ENCODE data around the gene SHQ1. TPM values are rescaled to one million over a fixed set of nuclear protein-coding genes. Genes with fewer than 3 reads are reported as not detected.

Gene SHQ1
- total RNA-seq, 1 donor from 2014 or later, result 18.8 TPM

DNA sequence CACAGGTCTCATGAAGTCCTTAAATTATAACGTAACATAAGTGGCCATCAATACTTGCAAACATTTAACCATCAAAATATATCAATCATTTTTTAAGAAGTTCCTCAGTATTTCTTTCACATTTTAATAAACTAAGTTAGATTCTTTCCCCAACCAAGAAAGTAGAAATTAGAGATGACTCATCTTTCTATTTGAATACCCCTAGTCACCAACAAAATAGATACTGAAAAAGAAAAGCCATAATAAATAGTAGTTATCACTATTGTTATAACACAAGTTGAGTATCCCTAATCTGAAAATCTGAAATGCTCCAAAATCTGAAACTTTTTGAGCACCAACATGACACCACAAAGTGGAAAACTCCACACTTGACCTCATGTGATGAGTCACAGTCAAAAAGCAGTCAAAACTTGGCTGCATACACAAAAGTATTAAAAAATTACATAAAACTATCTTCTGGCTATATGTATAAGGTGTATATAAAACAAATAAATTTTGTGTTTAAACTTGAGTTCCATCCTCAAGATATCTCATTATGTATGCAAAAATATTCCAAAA is 3.7 kb downstream of the SHQ1 start:
- TF ChIP-seq CTCF (IDR thresholded peaks at IDR 0.05; ENCODE audit: borderline replicate concordance), result no peak
- H3K4me1 ChIP-seq, result peaks cover 43% of the 10 kb centered on the region
- intact Hi-C loops (cut with micrococcal nuclease), result no loop called here
- no peak overlapping the region for H3K4me3 ChIP-seq
- H3K27ac ChIP-seq (replicated peaks), result no peak overlapping the region
- no peaks in the 10 kb centered on the region for H3K27me3 ChIP-seq (ENCODE audit: low read depth)
- DNase-seq, result no peak
- no peaks in the 10 kb centered on the region for H3K9me3 ChIP-seq (replicated peaks)
- peaks cover 32% of the 10 kb centered on the region for H3K36me3 ChIP-seq

GRCh38 chr3:72839057-72839456 is 9.2 kb downstream of the SHQ1 start:
- no peak for DNase-seq
- no peak overlapping the region for H3K27ac ChIP-seq (replicated peaks)
- H3K4me3 ChIP-seq, result no peak overlapping the region
- no peaks in the 10 kb centered on the region for H3K9me3 ChIP-seq (replicated peaks)
- TF ChIP-seq CTCF (IDR thresholded peaks at IDR 0.05; ENCODE audit: borderline replicate concordance), result no peak
- H3K4me1 ChIP-seq, result peaks cover 12% of the 10 kb centered on the region
- intact Hi-C loops (cut with micrococcal nuclease), result no loop called here
- H3K27me3 ChIP-seq (ENCODE audit: low read depth), result no peaks in the 10 kb centered on the region
- H3K36me3 ChIP-seq, result peaks cover 54% of the 10 kb centered on the region

- Histone ChIP-seq H3K4me3 (no peak overlapping the region), H3K27me3 (ENCODE audit: low read depth) (no peaks in the 10 kb centered on the region), H3K36me3 (peaks cover 47% of the 10 kb centered on the region), H3K4me1 (peaks cover 12% of the 10 kb centered on the region), H3K27ac (replicated peaks) (peak overlapping the region; percentile 26), H3K9me3 (replicated peaks) (no peaks in the 10 kb centered on the region)
- intact Hi-C loops (cut with micrococcal nuclease), result no loop called here
- DNase-seq, result peak; percentile 80
- peak; percentile 40 for TF ChIP-seq CTCF (IDR thresholded peaks at IDR 0.05; ENCODE audit: borderline replicate concordance)
Observed at GRCh38 chr3:72836923-72837322, 11.3 kb downstream of the SHQ1 start.

DNA sequence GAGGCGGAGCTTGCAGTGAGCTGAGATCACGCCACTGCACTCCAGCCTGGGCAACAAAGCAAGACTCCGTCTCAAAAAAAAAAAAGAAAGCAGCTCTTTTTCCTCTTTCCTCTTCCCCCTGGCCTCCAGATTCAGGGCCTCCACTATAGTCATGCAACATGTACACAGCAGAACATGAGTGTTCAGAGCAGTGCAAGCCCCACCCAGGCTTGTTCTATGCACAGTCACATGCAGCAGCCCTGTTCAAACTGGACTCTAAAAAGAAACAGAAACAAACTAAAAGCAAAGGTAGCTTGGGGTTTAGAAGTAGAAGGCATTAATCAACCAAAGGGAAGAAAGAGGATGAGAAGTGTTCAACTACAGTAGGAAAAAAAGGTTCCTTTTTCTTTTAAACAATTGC is 11.8 kb downstream of the SHQ1 start:
- peak overlapping the region; percentile 26 for H3K27ac ChIP-seq (replicated peaks)
- intact Hi-C loops (cut with micrococcal nuclease), result no loop called here
- H3K4me1 ChIP-seq, result peaks cover 12% of the 10 kb centered on the region
- DNase-seq, result no peak
- peaks cover 47% of the 10 kb centered on the region for H3K36me3 ChIP-seq
- no peaks in the 10 kb centered on the region for H3K27me3 ChIP-seq (ENCODE audit: low read depth)
- H3K9me3 ChIP-seq (replicated peaks), result no peaks in the 10 kb centered on the region
- no peak overlapping the region for H3K4me3 ChIP-seq
- no peak for TF ChIP-seq CTCF (IDR thresholded peaks at IDR 0.05; ENCODE audit: borderline replicate concordance)

GRCh38 chr3:72830452-72831223 is 17.6 kb downstream of the SHQ1 start:
- Histone ChIP-seq H3K4me1 (peaks cover 4% of the 10 kb centered on the region), H3K27me3 (ENCODE audit: low read depth) (no peaks in the 10 kb centered on the region), H3K4me3 (no peak overlapping the region), H3K9me3 (replicated peaks) (no peaks in the 10 kb centered on the region), H3K36me3 (peaks cover 13% of the 10 kb centered on the region), H3K27ac (replicated peaks) (no peak overlapping the region)
- intact Hi-C loops (cut with micrococcal nuclease), result no loop called here
- no peak for TF ChIP-seq CTCF (IDR thresholded peaks at IDR 0.05; ENCODE audit: borderline replicate concordance)
- no peak for DNase-seq

All from left ventricle myocardium inferior (tissue), 1 donor.